H1 (cell line): ENCODE measurements around the gene PNPLA3. TPM values are rescaled to one million over a fixed set of nuclear protein-coding genes. Genes with fewer than 3 reads are reported as not detected.

Experiments
- CTCF ChIA-PET: fragments of 300-600 bp; sonication (Branson Sonifier 250); formaldehyde crosslinking; loops from one replicate; lab custom pipeline; 2021; ENCODE audit not compliant: partially characterized antibody; lab: Charles Lee
- POLR2A ChIA-PET: fragments of 300-600 bp; sonication (Branson Sonifier 250); formaldehyde crosslinking; loops from one replicate; lab custom pipeline; 2021; ENCODE audit warnings: inconsistent platforms; ENCODE audit not compliant: partially characterized antibody; lab: Charles Lee
- DNase-seq, 2 experiments: peaks; one replicate each; pipeline versions ENCODE4 v3.0.0 to v3.0.0-alpha.2; 2010 to 2022; ENCODE audit warnings: low spot score in 2 of 2, low read depth in 1 of 2, mixed read lengths in 1 of 2
- FAIRE-seq: peaks from 2 replicates; lab custom pipeline; 2011; peaks lifted over from hg19 to GRCh38; lab: Jason Lieb, UNC
- H2AFZ ChIP-seq: 2 replicates; pipeline ENCODE4 v1.8.1; 2012; ENCODE audit warnings: low read length, inconsistent platforms
- H2AK5ac ChIP-seq: 2 replicates; pipeline ENCODE4 v1.6.1; 2013; ENCODE audit warnings: low read depth, low read length
- H2BK120ac ChIP-seq: replicated peaks from 2 replicates; pipeline ENCODE3; 2013; ENCODE audit warnings: low read depth, low read length, inconsistent platforms
- H2BK12ac ChIP-seq: 2 replicates; pipeline ENCODE4 v1.6.1; 2013; ENCODE audit warnings: low read depth, low read length
- H2BK15ac ChIP-seq: 2 replicates; pipeline ENCODE4 v1.6.1; 2013; ENCODE audit warnings: low read length
- H2BK20ac ChIP-seq: 2 replicates; pipeline ENCODE4 v1.6.1; 2013; ENCODE audit warnings: low read length
- H2BK5ac ChIP-seq: 2 replicates; pipeline ENCODE4 v1.6.1; 2013; ENCODE audit warnings: low read depth, low read length
- H3K14ac ChIP-seq: 2 replicates; pipeline ENCODE4 v1.6.1; 2013; ENCODE audit warnings: inconsistent platforms; ENCODE audit not compliant: insufficient read length
- H3K18ac ChIP-seq: 2 replicates; pipeline ENCODE4 v1.6.1; 2013; ENCODE audit warnings: low read length; ENCODE audit errors: extremely low read depth
- H3K23ac ChIP-seq: 2 replicates; pipeline ENCODE4 v1.6.1; 2013; ENCODE audit warnings: inconsistent platforms; ENCODE audit not compliant: insufficient read length
- H3K23me2 ChIP-seq: 2 replicates; pipeline ENCODE4 v1.6.1; 2013; ENCODE audit warnings: low read depth, low read length
- H3K27ac ChIP-seq: 2 replicates; pipeline ENCODE4 v1.6.1; 2011; ENCODE audit warnings: low read depth, low read length, inconsistent platforms
- H3K27me3 ChIP-seq, 4 experiments: replicated peaks in 1 of 4; 1 replicate in 1 of 4; 2 replicates in 3 of 4; pipeline versions ENCODE4 v1.6.1 to v1.8.1; 2011 to 2013; ENCODE audit warnings: low read length in 3 of 4, mild to moderate bottlenecking in 3 of 4, inconsistent platforms in 2 of 4, mixed read lengths in 2 of 4, moderate library complexity in 1 of 4; ENCODE audit not compliant: control insufficient read depth in 3 of 4, insufficient read depth in 3 of 4; ENCODE audit errors: extremely low read depth in 1 of 4
- H3K36me3 ChIP-seq, 4 experiments: 2 replicates each; pipeline versions ENCODE4 v1.6.1 to v1.8.1; 2011 to 2013; ENCODE audit warnings: mild to moderate bottlenecking in 4 of 4, low read length in 3 of 4, moderate library complexity in 2 of 4, control low read depth in 1 of 4, inconsistent platforms in 1 of 4; ENCODE audit not compliant: insufficient read depth in 4 of 4, control insufficient read depth in 2 of 4
- H3K4ac ChIP-seq: replicated peaks from 2 replicates; pipeline ENCODE3; 2013; ENCODE audit warnings: low read length, low read depth, mixed read lengths, inconsistent platforms; ENCODE audit not compliant: insufficient read length
- H3K4me1 ChIP-seq, 4 experiments: replicated peaks in 1 of 4; 1 replicate in 1 of 4; 2 replicates in 3 of 4; pipeline versions ENCODE4 v1.6.1 to v1.8.1; 2011 to 2013; ENCODE audit warnings: low read length in 3 of 4, inconsistent platforms in 2 of 4, mixed read lengths in 1 of 4; ENCODE audit not compliant: insufficient read depth in 4 of 4, control insufficient read depth in 3 of 4
- H3K4me2 ChIP-seq, 2 experiments: 2 replicates each; pipeline versions ENCODE4 v1.6.1 to v1.8.1; 2011 to 2013; ENCODE audit warnings: low read depth in 2 of 2, low read length in 2 of 2, control low read depth in 1 of 2, inconsistent platforms in 1 of 2, mild to moderate bottlenecking in 1 of 2; ENCODE audit not compliant: insufficient read depth in 1 of 2
- H3K4me3 ChIP-seq, 4 experiments: fragments of 200-600, 300-600 bp in 1 of 4; sonication (generic), shearing (Covaris generic), sonication (Bioruptor Twin) in 1 of 4; 2 replicates each; pipeline versions ENCODE4 v1.5.1 to v1.8.1; 2011 to 2016; ENCODE audit warnings: low read length in 4 of 4, low read depth in 3 of 4, control low read depth in 2 of 4, inconsistent platforms in 2 of 4, mild to moderate bottlenecking in 2 of 4, mixed read lengths in 1 of 4, moderate library complexity in 1 of 4; ENCODE audit not compliant: insufficient read depth in 2 of 4; ENCODE audit errors: extremely low read depth in 1 of 4
- H3K56ac ChIP-seq: replicated peaks from 2 replicates; pipeline ENCODE3; 2013; ENCODE audit warnings: low read depth, mild to moderate bottlenecking, mixed read lengths, low read length, inconsistent platforms; ENCODE audit not compliant: insufficient read length
- H3K79me1 ChIP-seq: 2 replicates; pipeline ENCODE4 v1.6.1; 2013; ENCODE audit warnings: low read depth, low read length, control low read depth
- H3K79me2 ChIP-seq, 2 experiments: 2 replicates each; pipeline versions ENCODE4 v1.6.1 to v1.8.1; 2012 to 2013; ENCODE audit warnings: low read length in 2 of 2, mild to moderate bottlenecking in 2 of 2, inconsistent platforms in 1 of 2; ENCODE audit not compliant: insufficient read depth in 2 of 2, control insufficient read depth in 1 of 2
- H3K9ac ChIP-seq, 4 experiments: replicated peaks in 1 of 4; 1 replicate in 1 of 4; 2 replicates in 3 of 4; pipeline versions ENCODE4 v1.6.1 to v1.8.1; 2011 to 2013; ENCODE audit warnings: low read depth in 3 of 4, low read length in 3 of 4, control low read depth in 2 of 4, mild to moderate bottlenecking in 2 of 4, moderate library complexity in 2 of 4, inconsistent platforms in 1 of 4; ENCODE audit errors: extremely low read depth in 1 of 4
- H3K9me3 ChIP-seq, 2 experiments: 2 replicates each; pipeline versions ENCODE4 v1.6.1 to v1.8.1; 2012 to 2013; ENCODE audit warnings: mild to moderate bottlenecking in 2 of 2, moderate library complexity in 2 of 2, control low read depth in 1 of 2, inconsistent platforms in 1 of 2, low read depth in 1 of 2, low read length in 1 of 2, mixed read lengths in 1 of 2; ENCODE audit not compliant: insufficient read depth in 2 of 2
- H4K20me1 ChIP-seq, 2 experiments: replicated peaks in 1 of 2; 2 replicates each; pipeline versions ENCODE3 to v1.8.1; 2011 to 2013; ENCODE audit warnings: inconsistent platforms in 2 of 2, low read length in 2 of 2, mild to moderate bottlenecking in 1 of 2; ENCODE audit not compliant: insufficient read depth in 2 of 2, control insufficient read depth in 1 of 2
- H4K5ac ChIP-seq: 2 replicates; pipeline ENCODE4 v1.6.1; 2013; ENCODE audit warnings: low read length, low read depth, mixed read lengths, inconsistent platforms; ENCODE audit not compliant: insufficient read length
- H4K8ac ChIP-seq: 2 replicates; pipeline ENCODE4 v1.8.0; 2013; ENCODE audit warnings: mild to moderate bottlenecking, moderate library complexity, low read length, inconsistent platforms; ENCODE audit not compliant: insufficient read depth; ENCODE audit errors: extremely low read depth
- H4K91ac ChIP-seq: replicated peaks from 2 replicates; pipeline ENCODE3; 2013; ENCODE audit warnings: low read length, mixed read lengths, inconsistent platforms; ENCODE audit not compliant: insufficient read length
- KDM4A ChIP-seq: IDR thresholded peaks from one replicate; pipeline ENCODE4 v1.7.1; 2012; ENCODE audit warnings: low read depth, mild to moderate bottlenecking, moderate library complexity, low read length, inconsistent platforms; ENCODE audit not compliant: severe bottlenecking
- RFX5 ChIP-seq: IDR thresholded peaks from 2 replicates; pipeline ENCODE4 v1.6.1; 2011; ENCODE audit warnings: low read depth, low read length, improper control_type of control experiment, borderline replicate concordance
- RNF2 ChIP-seq: fragments of 200-900, 300-1000 bp; sonication (generic); IDR thresholded peaks from 2 replicates; pipeline ENCODE4 v1.7.1; 2016; ENCODE audit warnings: borderline replicate concordance, low read depth, mild to moderate bottlenecking, antibody characterized with exemption, low read length; ENCODE audit not compliant: poor library complexity, severe bottlenecking; ENCODE audit errors: missing control alignments
- SIN3A ChIP-seq, 2 experiments: IDR thresholded peaks in 1 of 2; conservative IDR thresholded peaks in 1 of 2; 2 replicates each; pipeline ENCODE4 v1.6.1; 2011 to 2012; ENCODE audit warnings: low read length in 2 of 2, improper control_type of control experiment in 1 of 2, low read depth in 1 of 2, mild to moderate bottlenecking in 1 of 2
- WGBS, 2 experiments: shearing (Covaris generic) in 1 of 2; methylation state at CpG; one replicate each; pipeline versions ENCODE4 v1.1.6 to v1.1.7; 2013 to 2015; ENCODE audit warnings: low lambda C conversion rate in 2 of 2, mixed read lengths in 2 of 2, inconsistent platforms in 1 of 2, low coverage in 1 of 2, missing lambda C conversion rate in 1 of 2; ENCODE audit not compliant: insufficient replicate concordance in 2 of 2, insufficient coverage in 1 of 2, insufficient read length in 1 of 2; ENCODE audit errors: extremely low coverage in 1 of 2, missing lambda C conversion rate in 1 of 2; 5-methylcytosine and 5-hydroxymethylcytosine counted together
- polyA plus RNA-seq, 7 experiments: library from polyadenylated mRNA; depleted of rRNA in 3 of 7; stranded (reverse) in 5 of 7; unstranded in 2 of 7; fragments of >200 nt in 5 of 7; fragments of 200-250 nt in 2 of 7; gene quantifications; 1 replicate in 5 of 7; 2 replicates in 1 of 7; 4 replicates in 1 of 7; pipeline versions ENCODE4 v1.2.1 to v1.2.3, GENCODE V29; 2011 to 2013; ENCODE audit warnings: missing spikeins in 2 of 7, mixed read lengths in 2 of 7
- total RNA-seq: library from RNA; stranded (reverse); fragmentation: NEBNext Ultra II Directional; extraction: Animal tissue kit (Norgen Biotek cat#: 25700); gene quantifications from 2 replicates; pipeline ENCODE4 v1.2.1, GENCODE V29; 2021

PNPLA3 gene
- total and polyA plus RNA-seq, 2 of the 8 experiments (the other 6 are each of a cell fraction or from before 2014, with no cell fraction given): 17.5 to 23.4 TPM

DNA sequence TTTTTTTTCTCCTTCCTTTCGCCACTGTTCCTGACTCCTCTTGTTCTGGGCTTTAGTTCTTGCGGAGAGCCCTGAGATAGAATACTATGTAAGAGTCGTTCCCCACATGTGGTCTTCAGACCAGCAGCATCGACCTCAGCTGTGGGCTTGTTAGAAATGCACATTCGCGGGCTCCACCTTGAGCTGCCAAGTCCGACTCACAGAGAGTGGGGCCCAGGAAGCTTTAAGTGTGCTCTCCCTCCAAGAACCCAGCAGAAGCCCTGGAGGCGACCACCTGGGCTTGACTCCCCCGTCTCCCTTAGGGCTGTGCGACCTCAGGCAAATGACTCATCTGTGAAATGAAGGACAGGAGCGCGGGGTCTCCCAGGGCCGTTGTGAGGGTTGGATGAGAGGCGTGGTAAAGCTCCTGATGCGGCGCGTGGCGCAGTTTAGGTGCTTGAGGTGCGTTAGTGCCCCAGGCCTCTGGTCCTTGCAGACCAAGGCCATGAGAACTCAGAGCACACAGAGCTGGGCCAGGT, 50.5 kb downstream of the PNPLA3 start:
- Histone ChIP-seq H3K36me3 (peaks cover 11 to 50% (median 38%) of the 10 kb centered on the region in 4 experiments; a peak in 6 of 8 replicates), H3K23ac (no peak overlapping the region), H2BK20ac (no peak overlapping the region), H2BK15ac (no peak overlapping the region), H3K4me3 (no peak overlapping the region), H2AFZ (no peak overlapping the region), H3K9me3 (no peaks in the 10 kb centered on the region), H2AK5ac (no peak overlapping the region), H3K9ac (no peak overlapping the region), H3K4ac (no peak overlapping the region), H3K27ac (no peak overlapping the region), H4K20me1 (peaks cover 0 to 8% of the 10 kb centered on the region in 2 experiments), H4K91ac (no peak overlapping the region), H4K5ac (no peak overlapping the region), H2BK120ac (no peak overlapping the region), H3K4me1 (no peaks in the 10 kb centered on the region), H3K79me2 (no peaks in the 10 kb centered on the region), H4K8ac (no peak overlapping the region), H3K4me2 (no peak overlapping the region), H3K79me1 (no peaks in the 10 kb centered on the region), H3K14ac (no peak overlapping the region), H3K56ac (no peak overlapping the region), H2BK5ac (no peak overlapping the region), H3K27me3 (no peaks in the 10 kb centered on the region), H3K18ac (no peak overlapping the region), H3K23me2 (no peaks in the 10 kb centered on the region), H2BK12ac (no peak overlapping the region)
- DNase-seq (no peak), FAIRE-seq (no peak)
- CTCF ChIA-PET: interaction anchor here (0.8 to 3.7 kb wide), 4 partner anchors 9 to 654 kb away, joined by 3 to 13 read pairs (median 6); no protein-coding TSS in a partner anchor
- WGBS, 2 experiments: 89% methylated on average over 19 of the region's 19 CpGs; no CpG with 5 or more reads in 1 of the 2 experiments
- POLR2A ChIA-PET: no interaction called here
- TF ChIP-seq KDM4A (no peak), RNF2 (no peak), SIN3A (conservative IDR thresholded peaks at IDR 0.05 in 1 of 2, IDR thresholded peaks at IDR 0.05 in 1 of 2; ENCODE audit: low read depth in 1 of 2, low read length in 2 of 2) (no peak), RFX5 (no peak)
